ENCODE measurements around the gene IL17RC. TPM values are rescaled to one million over a fixed set of nuclear protein-coding genes. Genes with fewer than 3 reads are reported as not detected.

IL17RC gene
- total RNA-seq, 1 experiment from 2014 or later, result 23.6 TPM

- POLR2A ChIA-PET, result no interaction called here
- no peak for ATAC-seq
- H3K36me3 ChIP-seq (ENCODE audit: control insufficient read depth, insufficient read depth, low read length), result no peaks in the 10 kb centered on the region
These were observed 27.4 kb downstream of the IL17RC start for GRCh38 chr3:9944271-9944670.

GRCh38 chr3:9945358-9945757 lies 28.5 kb downstream of the IL17RC start:
- no TSS peak for BruUV-seq (replicated peaks)
- H3K27ac ChIP-seq (ENCODE audit: low read length), result no peak overlapping the region
- DNase-seq (ENCODE audit: low read depth, low spot score) (no peak), ATAC-seq (no peak)
- H3K9me3 ChIP-seq (ENCODE audit: control insufficient read depth, insufficient read depth, low read depth, low read length), result no peaks in the 10 kb centered on the region
- in situ Hi-C loops (cut with HindIII; ENCODE audit: low pct_unique_long_range_greater_than_20kb, low sequenced_read_pairs), result no loop called here
- ChIA-PET POLR2A (no interaction called here), CTCF (interaction anchor here (1.4 to 1.7 kb wide), 2 partner anchors 12 to 101 kb away, joined by 7 to 16 read pairs; partner anchors contain the start of genes CRELD1 and RPUSD3)
- H3K4me3 ChIP-seq (ENCODE audit: low read depth in 2 of 2, low read length in 2 of 2), result no peak overlapping the region
- intact Hi-C loops (cut with micrococcal nuclease; ENCODE audit: unreplicated experiment), result no loop called here
- no peaks in the 10 kb centered on the region for H3K4me1 ChIP-seq (ENCODE audit: control insufficient read depth, insufficient read depth, low read length)
- TF ChIP-seq POLR2AphosphoS5 (IDR thresholded peaks at IDR 0.05; ENCODE audit: low read depth, low read length) (no peak), SIN3A (IDR thresholded peaks at IDR 0.05; ENCODE audit: borderline replicate concordance, insufficient read depth, low read depth, low read length) (no peak), TCF7L2 (IDR thresholded peaks at IDR 0.05; ENCODE audit: low read depth, low read length) (no peak), CTCF (IDR thresholded peaks at IDR 0.05) (no peak)
- TF ChIP-seq, protein P1, sequence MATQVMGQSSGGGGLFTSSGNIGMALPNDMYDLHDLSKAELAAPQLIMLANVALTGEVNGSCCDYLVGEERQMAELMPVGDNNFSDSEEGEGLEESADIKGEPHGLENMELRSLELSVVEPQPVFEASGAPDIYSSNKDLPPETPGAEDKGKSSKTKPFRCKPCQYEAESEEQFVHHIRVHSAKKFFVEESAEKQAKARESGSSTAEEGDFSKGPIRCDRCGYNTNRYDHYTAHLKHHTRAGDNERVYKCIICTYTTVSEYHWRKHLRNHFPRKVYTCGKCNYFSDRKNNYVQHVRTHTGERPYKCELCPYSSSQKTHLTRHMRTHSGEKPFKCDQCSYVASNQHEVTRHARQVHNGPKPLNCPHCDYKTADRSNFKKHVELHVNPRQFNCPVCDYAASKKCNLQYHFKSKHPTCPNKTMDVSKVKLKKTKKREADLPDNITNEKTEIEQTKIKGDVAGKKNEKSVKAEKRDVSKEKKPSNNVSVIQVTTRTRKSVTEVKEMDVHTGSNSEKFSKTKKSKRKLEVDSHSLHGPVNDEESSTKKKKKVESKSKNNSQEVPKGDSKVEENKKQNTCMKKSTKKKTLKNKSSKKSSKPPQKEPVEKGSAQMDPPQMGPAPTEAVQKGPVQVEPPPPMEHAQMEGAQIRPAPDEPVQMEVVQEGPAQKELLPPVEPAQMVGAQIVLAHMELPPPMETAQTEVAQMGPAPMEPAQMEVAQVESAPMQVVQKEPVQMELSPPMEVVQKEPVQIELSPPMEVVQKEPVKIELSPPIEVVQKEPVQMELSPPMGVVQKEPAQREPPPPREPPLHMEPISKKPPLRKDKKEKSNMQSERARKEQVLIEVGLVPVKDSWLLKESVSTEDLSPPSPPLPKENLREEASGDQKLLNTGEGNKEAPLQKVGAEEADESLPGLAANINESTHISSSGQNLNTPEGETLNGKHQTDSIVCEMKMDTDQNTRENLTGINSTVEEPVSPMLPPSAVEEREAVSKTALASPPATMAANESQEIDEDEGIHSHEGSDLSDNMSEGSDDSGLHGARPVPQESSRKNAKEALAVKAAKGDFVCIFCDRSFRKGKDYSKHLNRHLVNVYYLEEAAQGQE (IDR thresholded peaks at IDR 0.05; ENCODE audit: insufficient read depth in 1 of 2, low read depth in 2 of 2, low read length in 1 of 2), result no peak
- H3K27me3 ChIP-seq (ENCODE audit: control insufficient read depth, insufficient read depth, low read length), result no peaks in the 10 kb centered on the region
- no peaks in the 10 kb centered on the region for H3K36me3 ChIP-seq (ENCODE audit: control insufficient read depth, insufficient read depth, low read length)

More at GRCh38 chr3:9944271-9944670, 27.4 kb downstream of the IL17RC start:
- TF ChIP-seq, protein P1 (IDR thresholded peaks at IDR 0.05; ENCODE audit: insufficient read depth in 1 of 2, low read depth in 2 of 2, low read length in 1 of 2), result no peak
- TF ChIP-seq TCF7L2 (IDR thresholded peaks at IDR 0.05; ENCODE audit: low read depth, low read length) (no peak), POLR2AphosphoS5 (IDR thresholded peaks at IDR 0.05; ENCODE audit: low read depth, low read length) (no peak), CTCF (IDR thresholded peaks at IDR 0.05) (no peak), SIN3A (IDR thresholded peaks at IDR 0.05; ENCODE audit: borderline replicate concordance, insufficient read depth, low read depth, low read length) (no peak)
- no peak for DNase-seq (ENCODE audit: low read depth, low spot score)
- H3K27me3 ChIP-seq (ENCODE audit: control insufficient read depth, insufficient read depth, low read length), result no peaks in the 10 kb centered on the region
- no TSS peak for BruUV-seq (replicated peaks)
- no peak overlapping the region for H3K4me3 ChIP-seq (ENCODE audit: low read depth in 2 of 2, low read length in 2 of 2)
- in situ Hi-C loops (cut with HindIII; ENCODE audit: low pct_unique_long_range_greater_than_20kb, low sequenced_read_pairs) (no loop called here), intact Hi-C loops (cut with micrococcal nuclease; ENCODE audit: unreplicated experiment) (no loop called here)
- no peak overlapping the region for H3K27ac ChIP-seq (ENCODE audit: low read length)
- CTCF ChIA-PET, result interaction anchor here (0.6 kb wide), 1 partner anchor 12 kb away, joined by 5 read pairs; no protein-coding TSS in a partner anchor
- H3K4me1 ChIP-seq (ENCODE audit: control insufficient read depth, insufficient read depth, low read length), result no peaks in the 10 kb centered on the region
- H3K9me3 ChIP-seq (ENCODE audit: control insufficient read depth, insufficient read depth, low read depth, low read length), result no peaks in the 10 kb centered on the region

Measured in Panc1 (cell line).